Measurements from ENCODE around the gene F11R.

DNA sequence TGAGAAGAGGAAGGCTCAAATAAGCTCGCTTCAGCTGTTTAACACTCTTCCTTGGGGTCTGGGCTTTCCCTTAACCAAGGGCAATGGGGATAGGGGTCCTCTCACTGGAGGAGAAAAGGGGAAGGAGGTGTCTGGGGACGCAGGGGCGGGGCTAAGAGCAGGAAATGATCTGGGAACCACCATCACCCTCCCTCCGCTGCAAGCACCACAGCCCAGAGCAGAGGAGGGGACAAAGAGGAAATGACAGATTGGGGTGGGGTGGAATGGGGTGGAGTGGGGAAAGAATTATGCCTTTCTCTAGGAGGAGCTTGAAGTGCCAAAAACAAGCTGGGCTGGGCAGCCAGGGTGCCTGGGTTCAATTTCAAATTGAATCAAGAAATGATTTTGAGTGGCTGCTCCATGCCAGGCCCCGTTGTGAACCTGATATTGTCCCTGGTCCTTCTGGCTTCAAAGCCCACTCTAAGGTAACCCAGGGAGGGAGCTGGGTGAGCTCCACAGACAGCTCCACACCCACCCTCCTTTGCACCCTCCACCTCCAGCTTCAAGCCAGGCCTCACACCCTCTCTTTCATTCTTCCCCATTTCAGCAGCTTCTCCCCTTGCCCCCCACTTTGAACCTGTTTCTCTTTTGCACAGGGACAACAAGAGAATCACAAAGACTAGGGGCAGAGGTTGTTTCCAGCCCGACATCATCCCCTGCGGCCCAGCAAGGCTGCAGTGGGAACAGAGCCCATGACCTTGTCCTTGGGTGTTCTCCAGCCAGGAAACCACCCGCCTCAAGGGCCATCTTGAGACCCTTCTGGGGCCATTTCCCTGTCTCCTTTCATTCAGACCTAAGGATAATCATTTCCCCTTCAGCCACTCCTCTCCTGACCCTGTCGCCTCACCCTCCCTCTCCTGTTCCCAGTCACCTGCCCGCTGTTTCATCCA lies 47.6 kb upstream of the F11R start:
- TF ChIP-seq NR2C2 (IDR thresholded peaks at IDR 0.05; ENCODE audit: borderline replicate concordance, control insufficient read depth, insufficient read length, low read depth) (no peak), KAT2A (conservative IDR thresholded peaks at IDR 0.05; ENCODE audit: control insufficient read depth, low read depth, low read length) (no peak), YBX1 (IDR thresholded peaks at IDR 0.05) (no peak), NR2F1 (conservative IDR thresholded peaks at IDR 0.05) (no peak), POLR2A (IDR thresholded peaks at IDR 0.05; ENCODE audit: low read depth, low read length) (peak; percentile 57; the same call in 1 of the 2 replicates), ZNF207 (IDR thresholded peaks at IDR 0.05; ENCODE audit: borderline replicate concordance) (no peak), RBBP5 (conservative IDR thresholded peaks at IDR 0.05) (no peak), TAF1 (IDR thresholded peaks at IDR 0.05; ENCODE audit: borderline replicate concordance, low read depth, low read length) (no peak; the same call in 1 of the 2 replicates), ZNF384 (IDR thresholded peaks at IDR 0.05; ENCODE audit: borderline replicate concordance, low read depth, low read length) (no peak), NR2C1 (IDR thresholded peaks at IDR 0.05) (no peak)
- TF ChIP-seq, protein P1, sequence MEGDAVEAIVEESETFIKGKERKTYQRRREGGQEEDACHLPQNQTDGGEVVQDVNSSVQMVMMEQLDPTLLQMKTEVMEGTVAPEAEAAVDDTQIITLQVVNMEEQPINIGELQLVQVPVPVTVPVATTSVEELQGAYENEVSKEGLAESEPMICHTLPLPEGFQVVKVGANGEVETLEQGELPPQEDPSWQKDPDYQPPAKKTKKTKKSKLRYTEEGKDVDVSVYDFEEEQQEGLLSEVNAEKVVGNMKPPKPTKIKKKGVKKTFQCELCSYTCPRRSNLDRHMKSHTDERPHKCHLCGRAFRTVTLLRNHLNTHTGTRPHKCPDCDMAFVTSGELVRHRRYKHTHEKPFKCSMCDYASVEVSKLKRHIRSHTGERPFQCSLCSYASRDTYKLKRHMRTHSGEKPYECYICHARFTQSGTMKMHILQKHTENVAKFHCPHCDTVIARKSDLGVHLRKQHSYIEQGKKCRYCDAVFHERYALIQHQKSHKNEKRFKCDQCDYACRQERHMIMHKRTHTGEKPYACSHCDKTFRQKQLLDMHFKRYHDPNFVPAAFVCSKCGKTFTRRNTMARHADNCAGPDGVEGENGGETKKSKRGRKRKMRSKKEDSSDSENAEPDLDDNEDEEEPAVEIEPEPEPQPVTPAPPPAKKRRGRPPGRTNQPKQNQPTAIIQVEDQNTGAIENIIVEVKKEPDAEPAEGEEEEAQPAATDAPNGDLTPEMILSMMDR (IDR thresholded peaks at IDR 0.05 in 2 of 3, conservative IDR thresholded peaks at IDR 0.05 in 1 of 3; ENCODE audit: control insufficient read depth in 2 of 3, extremely low read depth in 1 of 3, insufficient read depth in 1 of 3, low read depth in 3 of 3, low read length in 3 of 3) = no peak
- TF ChIP-seq, protein P2, sequence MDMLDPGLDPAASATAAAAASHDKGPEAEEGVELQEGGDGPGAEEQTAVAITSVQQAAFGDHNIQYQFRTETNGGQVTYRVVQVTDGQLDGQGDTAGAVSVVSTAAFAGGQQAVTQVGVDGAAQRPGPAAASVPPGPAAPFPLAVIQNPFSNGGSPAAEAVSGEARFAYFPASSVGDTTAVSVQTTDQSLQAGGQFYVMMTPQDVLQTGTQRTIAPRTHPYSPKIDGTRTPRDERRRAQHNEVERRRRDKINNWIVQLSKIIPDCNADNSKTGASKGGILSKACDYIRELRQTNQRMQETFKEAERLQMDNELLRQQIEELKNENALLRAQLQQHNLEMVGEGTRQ (IDR thresholded peaks at IDR 0.05; ENCODE audit: borderline replicate concordance, low read depth, low read length) = no peak
- TF ChIP-seq, protein P3, sequence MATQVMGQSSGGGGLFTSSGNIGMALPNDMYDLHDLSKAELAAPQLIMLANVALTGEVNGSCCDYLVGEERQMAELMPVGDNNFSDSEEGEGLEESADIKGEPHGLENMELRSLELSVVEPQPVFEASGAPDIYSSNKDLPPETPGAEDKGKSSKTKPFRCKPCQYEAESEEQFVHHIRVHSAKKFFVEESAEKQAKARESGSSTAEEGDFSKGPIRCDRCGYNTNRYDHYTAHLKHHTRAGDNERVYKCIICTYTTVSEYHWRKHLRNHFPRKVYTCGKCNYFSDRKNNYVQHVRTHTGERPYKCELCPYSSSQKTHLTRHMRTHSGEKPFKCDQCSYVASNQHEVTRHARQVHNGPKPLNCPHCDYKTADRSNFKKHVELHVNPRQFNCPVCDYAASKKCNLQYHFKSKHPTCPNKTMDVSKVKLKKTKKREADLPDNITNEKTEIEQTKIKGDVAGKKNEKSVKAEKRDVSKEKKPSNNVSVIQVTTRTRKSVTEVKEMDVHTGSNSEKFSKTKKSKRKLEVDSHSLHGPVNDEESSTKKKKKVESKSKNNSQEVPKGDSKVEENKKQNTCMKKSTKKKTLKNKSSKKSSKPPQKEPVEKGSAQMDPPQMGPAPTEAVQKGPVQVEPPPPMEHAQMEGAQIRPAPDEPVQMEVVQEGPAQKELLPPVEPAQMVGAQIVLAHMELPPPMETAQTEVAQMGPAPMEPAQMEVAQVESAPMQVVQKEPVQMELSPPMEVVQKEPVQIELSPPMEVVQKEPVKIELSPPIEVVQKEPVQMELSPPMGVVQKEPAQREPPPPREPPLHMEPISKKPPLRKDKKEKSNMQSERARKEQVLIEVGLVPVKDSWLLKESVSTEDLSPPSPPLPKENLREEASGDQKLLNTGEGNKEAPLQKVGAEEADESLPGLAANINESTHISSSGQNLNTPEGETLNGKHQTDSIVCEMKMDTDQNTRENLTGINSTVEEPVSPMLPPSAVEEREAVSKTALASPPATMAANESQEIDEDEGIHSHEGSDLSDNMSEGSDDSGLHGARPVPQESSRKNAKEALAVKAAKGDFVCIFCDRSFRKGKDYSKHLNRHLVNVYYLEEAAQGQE (IDR thresholded peaks at IDR 0.05; ENCODE audit: low read depth, low read length) = no peak

Measured in GM12878 (cell line).